Heart left ventricle (tissue), 16 donors: ENCODE data around the gene SPATA31D3. TPM values are rescaled to one million over a fixed set of nuclear protein-coding genes. Genes with fewer than 3 reads are reported as not detected.

Experiments
- ATAC-seq, 4 donors: fragments of 200-7000 bp; cut with Tn5 transposase; one replicate each; pipeline ENCODE4 v1.9.1; 2020 to 2022; ENCODE audit warnings: moderate library complexity in 4 of 4, mild to moderate bottlenecking in 3 of 4, moderate number of reproducible peaks in 1 of 4
- DNase-seq, 5 donors: peaks; one replicate each; pipeline ENCODE4 v3.0.0-alpha.2; 2020
- H3K27ac ChIP-seq, 12 donors: fragments of 200-600 bp; sonication (generic) in 4 of 12; one replicate each; pipeline versions ENCODE4 v1.5.0 to v1.8.0; 2016 to 2022; ENCODE audit warnings: mild to moderate bottlenecking in 2 of 12
- H3K27me3 ChIP-seq, 9 donors: fragments of 200-600 bp; sonication (generic) in 2 of 9; one replicate each; pipeline versions ENCODE4 v1.5.1 to v1.8.0; 2016 to 2022; ENCODE audit warnings: mild to moderate bottlenecking in 3 of 9
- H3K36me3 ChIP-seq, 9 donors: fragments of 200-600 bp; sonication (generic) in 2 of 9; one replicate each; pipeline versions ENCODE4 v1.5.0 to v1.8.0; 2018 to 2022; ENCODE audit warnings: mild to moderate bottlenecking in 2 of 9
- H3K4me1 ChIP-seq, 12 donors: fragments of 200-600 bp; sonication (generic) in 4 of 12; one replicate each; pipeline versions ENCODE4 v1.5.0 to v1.8.0; 2016 to 2022; ENCODE audit warnings: mild to moderate bottlenecking in 3 of 12
- H3K4me3 ChIP-seq, 12 donors: fragments of 200-600 bp; sonication (generic) in 4 of 12; one replicate each; pipeline versions ENCODE4 v1.5.0 to v1.8.0; 2017 to 2022; ENCODE audit warnings: mild to moderate bottlenecking in 9 of 12, moderate library complexity in 4 of 12
- H3K9me3 ChIP-seq, 12 donors: fragments of 200-600 bp; sonication (generic) in 4 of 12; one replicate each; pipeline versions ENCODE4 v1.5.0 to v1.8.0; 2016 to 2022; ENCODE audit warnings: mild to moderate bottlenecking in 1 of 12
- CTCF ChIP-seq, 12 donors: fragments of 200-600 bp; sonication (generic) in 4 of 12; IDR thresholded peaks; one replicate each; pipeline versions ENCODE4 v1.5.0 to v1.8.0; 2018 to 2022; ENCODE audit warnings: antibody characterized with exemption in 12 of 12, mild to moderate bottlenecking in 5 of 12
- POLR2A ChIP-seq, 2 donors: fragments of 450-650 bp; IDR thresholded peaks; one replicate each; pipeline ENCODE4 v1.6.1; 2017; ENCODE audit warnings: antibody characterized with exemption in 2 of 2, mild to moderate bottlenecking in 2 of 2, moderate library complexity in 2 of 2
- WGBS, 4 donors: extraction: QIAGEN DNeasy Blood & Tissue Kit in 2 of 4; methylation state at CpG; one replicate each; pipeline versions ENCODE4 v1.1.5 to v1.1.7; 2013 to 2018; 5-methylcytosine and 5-hydroxymethylcytosine counted together
- intact Hi-C, 10 donors: fragments of 100-400 bp; cut with DNase I; formaldehyde crosslinking; loops; one replicate each; pipeline versions ENCODE4 v1.11.1 to v1.14.2; 2022
- polyA plus RNA-seq, 2 donors: library from polyadenylated mRNA; stranded (reverse); fragments of 200-250 nt; gene quantifications; one replicate each; pipeline ENCODE4 v1.2.3, GENCODE V29; 2013
- total RNA-seq, 9 donors: library from RNA; depleted of rRNA in 2 of 9; stranded (reverse); fragments of >200 nt in 2 of 9; fragmentation: NEBNext Ultra II Directional in 3 of 9; extraction: Animal tissue kit (Norgen Biotek cat#: 25700) in 3 of 9; gene quantifications; one replicate each; pipeline versions ENCODE4 v1.1.0 to v1.2.4, GENCODE V29; 2016 to 2023
- donor health status: ischemic (EF 13 %, LVEDD 7.1; RV severe dilation, severe dysfunction).
- donor health status: healthy with polysubstance abuse.
- donor health status: DM: no; HTN: yes; CAD: no.
- donor health status: DM: no; HTN: no; CAD: no.
- donor health status: ischemic (EF 25% LVEDD 6.9; RV normal size, moderate dysfunction).
- donor health status: ischemic (EF 25% LVEDD 5.7; RV mildly dilated, moderate dysfunction).
- donor health status: healthy.
- donor health status: DM: yes; HTN: yes; CAD: no.
- donor health status: ischemic (EF 35%, LVEDD 5.7; RV mildly dilated, moderate dysfunction).
- donor health status: nonischemic (EF 11% LVEDD 7.7; RV severe dilation, severe dysfunction).
- donor health status: DM: yes; HTN: yes; CAD: no.
- donor health status: PGD.
- donor health status: ischemic (EF 29% LVEDD 5.4; RV normal size, mild dysfunction).
- donor health status: nonischemic (EF 23%, LVEDD 6.1; RV moderate dilation, normal function).

SPATA31D3 gene
- total and polyA plus RNA-seq, 11 donors, result not detected

- H3K4me1 ChIP-seq, result peaks cover 0 to 3% (median 0%) of the 10 kb centered on the region in 12 donors
- no peak for TF ChIP-seq POLR2A (IDR thresholded peaks at IDR 0.05)
- no peak for TF ChIP-seq CTCF (IDR thresholded peaks at IDR 0.05)
- H3K27me3 ChIP-seq, result peaks cover 0 to 4% (median 0%) of the 10 kb centered on the region in 9 donors
- DNase-seq (no peak), ATAC-seq (no peak)
- no peaks in the 10 kb centered on the region for H3K9me3 ChIP-seq
- H3K4me3 ChIP-seq, result no peak overlapping the region
- 73 to 84% (median 80%) methylated on average over 2 of the region's 2 CpGs for WGBS, 4 donors
- intact Hi-C loops, result no loop called here
- no peaks in the 10 kb centered on the region for H3K36me3 ChIP-seq
- no peak overlapping the region for H3K27ac ChIP-seq
These were observed 41.1 kb upstream of the SPATA31D3 start for GRCh38 chr9:81902196-81902595.

- 80 to 95% (median 91%) methylated on average over 3 of the region's 3 CpGs for WGBS, 4 donors
- Histone ChIP-seq H3K9me3 (no peaks in the 10 kb centered on the region), H3K4me1 (peaks cover 0 to 3% (median 0%) of the 10 kb centered on the region in 12 donors), H3K36me3 (no peaks in the 10 kb centered on the region), H3K27ac (no peak overlapping the region), H3K4me3 (no peak overlapping the region), H3K27me3 (peaks cover 0 to 4% (median 0%) of the 10 kb centered on the region in 9 donors)
- DNase-seq (no peak), ATAC-seq (no peak)
- TF ChIP-seq POLR2A (IDR thresholded peaks at IDR 0.05) (no peak), CTCF (IDR thresholded peaks at IDR 0.05) (no peak)
- intact Hi-C loops, result no loop called here
These were observed 40.7 kb upstream of the SPATA31D3 start for GRCh38 chr9:81902626-81903025.

GRCh38 chr9:81906671-81907070 is 36.6 kb upstream of the SPATA31D3 start:
- H3K36me3 ChIP-seq, result no peaks in the 10 kb centered on the region
- TF ChIP-seq POLR2A (IDR thresholded peaks at IDR 0.05), result no peak
- TF ChIP-seq CTCF (IDR thresholded peaks at IDR 0.05), result no peak
- H3K27ac ChIP-seq, result no peak overlapping the region
- no peak for ATAC-seq
- intact Hi-C loops, result no loop called here
- DNase-seq, result no peak
- H3K4me3 ChIP-seq, result no peak overlapping the region
- H3K4me1 ChIP-seq, result peaks cover 0 to 3% (median 0%) of the 10 kb centered on the region in 12 donors
- H3K27me3 ChIP-seq, result peaks cover 0 to 4% (median 0%) of the 10 kb centered on the region in 9 donors
- no peaks in the 10 kb centered on the region for H3K9me3 ChIP-seq
- 80 to 84% (median 83%) methylated on average over 3 of the region's 3 CpGs for WGBS, 4 donors

GRCh38 chr9:81912135-81912534 is 31.2 kb upstream of the SPATA31D3 start:
- H3K27ac ChIP-seq, result no peak overlapping the region
- no peak for TF ChIP-seq CTCF (IDR thresholded peaks at IDR 0.05)
- TF ChIP-seq POLR2A (IDR thresholded peaks at IDR 0.05), result no peak
- no peaks in the 10 kb centered on the region for H3K36me3 ChIP-seq
- no peaks in the 10 kb centered on the region for H3K27me3 ChIP-seq
- no peak overlapping the region for H3K4me3 ChIP-seq
- intact Hi-C loops, result no loop called here
- H3K4me1 ChIP-seq, result no peaks in the 10 kb centered on the region
- 91 to 94% (median 93%) methylated on average over 6 of the region's 6 CpGs for WGBS, 4 donors
- ATAC-seq, result no peak
- H3K9me3 ChIP-seq, result no peaks in the 10 kb centered on the region
- DNase-seq, result no peak
